HG03066 (cell line): ENCODE data around the gene CIDEB.

Experiments used
- ATAC-seq: cut with Tn5 transposase; IDR thresholded peaks from one replicate; pipeline ENCODE4 v1.9.1; 2021; ENCODE audit warnings: low read depth; ENCODE audit not compliant: unreplicated experiment

Gene CIDEB

DNA sequence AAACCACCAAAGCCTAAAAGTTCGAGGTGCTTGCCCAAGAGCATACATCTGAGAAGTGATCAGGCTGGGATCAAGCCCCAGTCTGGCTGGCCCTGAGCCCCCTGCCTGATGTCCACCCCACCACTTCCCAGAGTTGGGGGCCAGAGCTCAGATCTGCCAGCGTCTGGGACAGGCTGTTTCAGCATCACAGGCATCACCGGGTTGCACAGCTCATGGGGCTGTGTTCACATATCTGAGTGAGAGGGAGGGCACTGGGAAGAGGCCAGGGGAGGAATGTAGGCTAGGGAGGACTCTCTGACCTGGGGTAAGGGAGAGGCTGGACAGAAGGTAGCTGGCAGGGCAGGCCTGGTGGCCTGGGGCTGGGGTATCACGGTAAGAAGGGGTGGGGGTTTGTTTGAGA is 50.8 kb downstream of the CIDEB start:
- ATAC-seq, result no peak

DNA sequence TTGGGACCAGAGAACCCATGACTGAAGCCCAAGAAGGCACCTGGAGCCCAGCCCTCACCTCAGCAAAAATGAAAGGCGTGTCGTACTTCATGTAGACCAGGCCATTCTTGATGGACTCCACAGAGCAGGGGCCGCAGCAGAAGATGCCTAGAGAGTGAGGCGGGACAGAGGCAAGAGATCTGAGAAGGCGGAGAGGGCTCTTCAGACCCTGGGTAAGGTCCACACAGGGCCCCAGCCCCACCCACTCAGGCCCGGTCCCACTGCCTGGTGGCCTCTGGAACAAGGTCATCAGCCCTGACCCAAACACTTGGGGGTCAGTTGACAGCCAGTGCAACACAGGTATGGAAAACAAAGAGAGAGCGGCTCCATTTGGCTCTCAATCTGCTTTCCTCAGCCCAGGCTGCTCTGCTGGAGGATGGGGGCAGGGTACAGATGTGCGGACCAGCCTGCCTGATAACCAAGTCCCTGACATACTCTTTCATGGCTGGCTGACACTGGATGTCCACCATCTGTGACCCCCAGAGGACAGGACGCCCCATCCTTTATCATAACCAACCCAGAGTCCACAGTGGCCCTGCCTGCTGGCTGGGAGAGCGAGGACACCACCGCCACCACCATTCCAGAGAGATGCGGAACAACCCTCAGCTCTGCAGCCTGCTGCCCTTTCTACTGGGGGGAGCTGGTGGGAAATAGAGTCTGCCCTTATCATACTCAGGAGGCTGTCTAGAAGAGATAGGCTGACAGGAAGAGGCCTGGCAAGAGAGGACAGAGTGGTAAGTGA is 51.7 kb downstream of the CIDEB start:
- no peak for ATAC-seq

- no peak for ATAC-seq
Observed at GRCh38 chr14:24255438-24255837, 52.3 kb downstream of the CIDEB start.
